LNCaP clone FGC (cell line): ENCODE data around the gene SLC26A8.

Source experiments
- DNase-seq: peaks from one replicate; pipeline ENCODE4 v3.0.0-alpha.2; 2011; ENCODE audit warnings: low read depth
- H3K4me3 ChIP-seq: 2 replicates; pipeline ENCODE4 v1.5.1; 2011; ENCODE audit warnings: mild to moderate bottlenecking, low read depth, low read length, control low read depth
- TF ChIP-seq, protein P1 (sequence below): IDR thresholded peaks from 2 replicates; pipeline ENCODE4 v1.5.1; 2012; ENCODE audit warnings: mild to moderate bottlenecking; ENCODE audit not compliant: control insufficient read depth, insufficient read depth; ENCODE audit errors: extremely low read depth

The SLC26A8 gene

DNA sequence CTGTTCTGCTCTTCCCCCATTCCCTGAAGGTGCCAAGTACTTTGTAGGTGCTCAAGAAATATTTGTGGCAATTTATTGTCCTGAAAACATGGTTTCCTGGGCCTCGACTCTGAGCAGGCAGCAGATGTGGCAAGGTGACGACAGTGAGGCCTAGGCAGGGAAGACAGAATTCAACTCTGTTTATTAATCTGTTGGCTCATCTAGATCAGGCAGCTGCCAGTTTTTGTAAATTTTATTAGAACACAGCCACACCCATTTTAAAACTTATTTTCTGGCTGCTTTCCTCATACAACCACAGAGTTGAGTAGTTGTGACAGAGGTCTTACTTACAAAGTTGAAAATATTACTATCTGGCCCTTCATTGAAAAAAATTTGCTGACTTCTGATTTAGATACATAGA, 27.7 kb upstream of the SLC26A8 start:
- H3K4me3 ChIP-seq: no peak overlapping the region
- TF ChIP-seq, protein P1, sequence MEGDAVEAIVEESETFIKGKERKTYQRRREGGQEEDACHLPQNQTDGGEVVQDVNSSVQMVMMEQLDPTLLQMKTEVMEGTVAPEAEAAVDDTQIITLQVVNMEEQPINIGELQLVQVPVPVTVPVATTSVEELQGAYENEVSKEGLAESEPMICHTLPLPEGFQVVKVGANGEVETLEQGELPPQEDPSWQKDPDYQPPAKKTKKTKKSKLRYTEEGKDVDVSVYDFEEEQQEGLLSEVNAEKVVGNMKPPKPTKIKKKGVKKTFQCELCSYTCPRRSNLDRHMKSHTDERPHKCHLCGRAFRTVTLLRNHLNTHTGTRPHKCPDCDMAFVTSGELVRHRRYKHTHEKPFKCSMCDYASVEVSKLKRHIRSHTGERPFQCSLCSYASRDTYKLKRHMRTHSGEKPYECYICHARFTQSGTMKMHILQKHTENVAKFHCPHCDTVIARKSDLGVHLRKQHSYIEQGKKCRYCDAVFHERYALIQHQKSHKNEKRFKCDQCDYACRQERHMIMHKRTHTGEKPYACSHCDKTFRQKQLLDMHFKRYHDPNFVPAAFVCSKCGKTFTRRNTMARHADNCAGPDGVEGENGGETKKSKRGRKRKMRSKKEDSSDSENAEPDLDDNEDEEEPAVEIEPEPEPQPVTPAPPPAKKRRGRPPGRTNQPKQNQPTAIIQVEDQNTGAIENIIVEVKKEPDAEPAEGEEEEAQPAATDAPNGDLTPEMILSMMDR: no peak
- DNase-seq: peak; percentile 71

- no peak for DNase-seq
- TF ChIP-seq, protein P1: no peak
Measured at GRCh38 chr6:36050947-36051710, 26.7 kb upstream of the SLC26A8 start.

DNA sequence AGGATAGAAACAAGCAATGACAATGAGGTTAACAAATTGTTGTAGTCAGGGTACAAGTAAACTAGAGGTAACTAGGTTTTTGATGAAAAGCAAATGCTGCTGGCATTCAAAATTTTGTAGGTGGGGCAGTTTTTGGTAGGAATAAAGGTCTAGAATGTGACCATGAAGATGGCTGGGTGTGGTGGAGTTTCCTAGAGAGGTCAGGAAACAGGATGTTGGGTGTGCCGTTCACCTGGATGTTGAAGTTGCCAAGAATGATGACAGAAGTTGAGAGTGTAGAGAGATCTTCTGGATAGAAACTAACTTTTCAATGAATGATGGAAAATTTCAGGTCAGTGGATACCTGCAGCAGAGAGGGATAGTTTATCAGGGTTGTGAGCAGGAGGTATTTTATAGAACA, 25.9 kb upstream of the SLC26A8 start:
- no peak for DNase-seq
- no peak overlapping the region for H3K4me3 ChIP-seq
- TF ChIP-seq, protein P1: no peak

More at GRCh38 chr6:36050947-36051710, 26.7 kb upstream of the SLC26A8 start:
- H3K4me3 ChIP-seq: no peak overlapping the region

DNA sequence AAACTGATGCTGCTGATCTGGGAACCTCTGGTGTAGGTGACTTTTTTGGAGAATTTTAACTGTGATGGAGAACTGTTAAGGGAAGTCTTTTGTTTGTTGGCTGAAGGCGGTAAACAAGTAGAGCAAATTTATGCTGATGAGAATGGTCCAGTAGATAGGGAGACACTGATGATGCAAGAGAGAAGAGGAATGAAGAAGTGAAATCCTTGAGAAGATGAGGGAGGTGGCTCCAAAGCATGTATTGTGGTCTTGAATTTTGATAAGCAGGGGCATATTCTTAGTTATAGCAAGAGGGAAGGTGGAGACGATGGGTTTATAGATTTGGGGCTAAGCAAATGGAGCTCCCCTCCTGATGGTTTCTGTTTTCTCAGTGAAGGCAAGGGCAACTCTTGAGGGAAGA, 25.1 kb upstream of the SLC26A8 start:
- no peak for DNase-seq
- H3K4me3 ChIP-seq: no peak overlapping the region
- TF ChIP-seq, protein P1: no peak

- H3K4me3 ChIP-seq: no peak overlapping the region
- DNase-seq: no peak
- TF ChIP-seq, protein P1: no peak
Measured at GRCh38 chr6:36042618-36043260, 18.3 kb upstream of the SLC26A8 start.

DNA sequence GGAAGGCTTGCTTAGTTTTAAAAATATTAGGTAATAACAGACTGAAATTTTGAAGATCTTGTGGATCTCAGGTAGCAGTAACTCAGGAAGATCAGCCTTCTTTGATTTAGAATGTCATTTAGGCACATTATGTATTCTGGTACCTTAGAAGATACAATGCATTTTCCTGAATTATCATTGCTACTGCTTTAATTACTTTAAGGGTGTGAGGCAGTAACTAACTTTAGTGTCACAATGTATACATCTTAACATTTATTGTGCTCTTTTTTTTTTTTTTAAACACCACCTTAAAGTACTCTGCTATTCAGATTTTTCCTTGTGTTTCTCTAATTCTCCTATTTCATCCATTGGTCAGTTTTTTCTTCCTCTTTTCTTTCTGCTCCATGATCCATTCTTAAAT, 16.5 kb upstream of the SLC26A8 start:
- DNase-seq: no peak
- TF ChIP-seq, protein P1: no peak
- H3K4me3 ChIP-seq: no peak overlapping the region
